Measurements from ENCODE around the gene PSTPIP1.

PSTPIP1 gene

GRCh38 chr15:77030048-77030927, 35.4 kb downstream of the PSTPIP1 start:
- no peak overlapping the region for H3K4me3 ChIP-seq (ENCODE audit: low read depth, low read length)
- peak; percentile 55 for DNase-seq (ENCODE audit: low read depth)
- TF ChIP-seq MYC (IDR thresholded peaks at IDR 0.05; ENCODE audit: low read depth, low read length) (no peak), CTCF (IDR thresholded peaks at IDR 0.05; ENCODE audit: low read depth, low read length) (no peak), MAX (IDR thresholded peaks at IDR 0.05; ENCODE audit: low read depth, low read length) (no peak), POLR2A (IDR thresholded peaks at IDR 0.05; ENCODE audit: extremely low read depth, insufficient read length) (no peak)

DNA sequence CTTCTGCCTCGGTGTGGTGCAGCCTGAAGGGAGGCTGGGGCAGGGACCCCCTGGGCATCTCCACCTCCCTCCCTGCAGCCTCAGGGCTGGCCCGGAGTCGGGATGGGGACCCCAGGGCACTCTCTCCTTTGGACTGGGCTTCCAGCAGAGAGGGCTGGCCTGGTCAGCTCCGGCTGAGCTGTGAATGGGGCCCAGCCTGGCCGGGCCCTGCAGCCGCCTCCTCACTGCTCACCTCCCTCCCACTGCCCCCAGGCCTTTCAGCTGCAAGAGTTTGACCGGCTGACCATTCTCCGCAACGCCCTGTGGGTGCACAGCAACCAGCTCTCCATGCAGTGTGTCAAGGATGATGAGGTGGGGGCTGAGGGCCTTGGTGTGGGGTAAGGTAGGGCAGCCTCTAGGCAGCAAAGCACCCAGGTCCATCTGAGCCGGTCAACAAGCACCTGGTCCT, 36.0 kb downstream of the PSTPIP1 start:
- no peak for TF ChIP-seq MYC (IDR thresholded peaks at IDR 0.05; ENCODE audit: low read depth, low read length)
- TF ChIP-seq CTCF (IDR thresholded peaks at IDR 0.05; ENCODE audit: low read depth, low read length), result no peak
- TF ChIP-seq MAX (IDR thresholded peaks at IDR 0.05; ENCODE audit: low read depth, low read length), result no peak
- TF ChIP-seq POLR2A (IDR thresholded peaks at IDR 0.05; ENCODE audit: extremely low read depth, insufficient read length), result no peak
- no peak for DNase-seq (ENCODE audit: low read depth)
- H3K4me3 ChIP-seq (ENCODE audit: low read depth, low read length), result no peak overlapping the region

DNA sequence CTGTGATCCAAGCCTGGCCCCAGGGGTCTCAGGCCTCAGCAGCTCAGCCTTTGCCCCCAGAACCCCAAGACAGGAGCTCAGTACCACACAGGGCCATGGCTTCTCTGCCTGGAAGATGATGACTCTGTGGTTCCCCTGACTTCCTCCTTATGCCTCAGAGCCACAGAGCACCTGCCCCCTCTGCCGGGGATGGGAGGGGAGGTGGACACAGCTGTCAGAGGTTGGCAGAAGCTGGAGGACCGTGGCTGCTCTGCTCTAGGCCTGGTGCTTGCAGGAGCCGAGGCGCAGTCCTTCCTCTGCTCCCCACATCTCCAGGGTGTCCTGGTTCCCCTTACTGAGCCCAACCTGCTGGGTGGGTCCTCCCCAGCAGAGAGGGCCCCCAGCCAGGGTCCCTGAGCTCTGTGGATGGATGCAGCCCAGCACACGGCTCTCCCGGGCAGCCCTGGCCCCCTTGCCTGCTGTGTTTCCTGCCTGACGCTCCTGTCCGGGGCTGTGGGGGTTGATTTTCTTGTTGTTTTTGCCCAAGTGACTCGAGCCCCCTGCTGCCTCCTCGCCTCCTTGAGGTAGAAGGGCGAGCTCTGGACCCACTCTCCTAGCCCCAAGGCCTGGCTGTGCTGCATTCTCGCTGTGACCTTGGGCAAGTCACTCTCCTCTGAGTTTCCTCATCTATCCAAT, 36.6 kb downstream of the PSTPIP1 start:
- peak; percentile 80 for DNase-seq (ENCODE audit: low read depth)
- H3K4me3 ChIP-seq (ENCODE audit: low read depth, low read length), result no peak overlapping the region
- TF ChIP-seq MAX (IDR thresholded peaks at IDR 0.05; ENCODE audit: low read depth, low read length) (peak; percentile 33; the same call in 1 of the 2 replicates), POLR2A (IDR thresholded peaks at IDR 0.05; ENCODE audit: extremely low read depth, insufficient read length) (no peak), MYC (IDR thresholded peaks at IDR 0.05; ENCODE audit: low read depth, low read length) (peak; percentile 12; the same call in 1 of the 2 replicates), CTCF (IDR thresholded peaks at IDR 0.05; ENCODE audit: low read depth, low read length) (peak; percentile 29)

DNA sequence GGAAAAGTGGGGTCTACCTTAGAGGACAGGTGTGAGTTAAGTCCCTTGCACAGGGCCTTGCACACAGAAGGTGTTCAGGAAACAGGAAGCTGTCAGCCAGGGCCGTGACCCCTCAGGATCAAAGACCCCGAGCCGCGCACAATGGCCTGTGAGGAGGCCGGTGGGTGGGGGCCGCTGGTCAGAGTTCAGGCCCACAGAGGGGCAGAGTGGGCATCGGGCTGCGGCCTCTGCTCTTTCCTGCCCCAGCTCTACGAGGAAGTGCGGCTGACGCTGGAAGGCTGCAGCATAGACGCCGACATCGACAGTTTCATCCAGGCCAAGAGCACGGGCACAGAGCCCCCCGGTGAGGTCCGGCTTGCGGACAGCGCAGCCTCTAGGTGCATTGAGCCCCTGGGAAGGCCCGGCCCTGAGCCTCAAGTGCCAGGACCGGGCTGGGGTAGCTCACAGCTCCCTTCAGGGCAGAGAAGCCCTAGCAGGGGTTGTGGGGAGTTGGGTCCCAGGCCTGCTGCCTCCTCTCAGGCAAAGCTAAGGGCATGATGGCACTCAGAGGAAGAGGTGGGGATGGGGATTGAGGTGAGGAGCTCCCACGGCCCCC, 37.2 kb downstream of the PSTPIP1 start:
- peak; percentile 5 for DNase-seq (ENCODE audit: low read depth)
- TF ChIP-seq MAX (IDR thresholded peaks at IDR 0.05; ENCODE audit: low read depth, low read length) (no peak), MYC (IDR thresholded peaks at IDR 0.05; ENCODE audit: low read depth, low read length) (no peak), POLR2A (IDR thresholded peaks at IDR 0.05; ENCODE audit: extremely low read depth, insufficient read length) (no peak), CTCF (IDR thresholded peaks at IDR 0.05; ENCODE audit: low read depth, low read length) (no peak)
- H3K4me3 ChIP-seq (ENCODE audit: low read depth, low read length), result no peak overlapping the region

- DNase-seq (ENCODE audit: low read depth), result no peak
- no peak overlapping the region for H3K4me3 ChIP-seq (ENCODE audit: low read depth, low read length)
- TF ChIP-seq MAX (IDR thresholded peaks at IDR 0.05; ENCODE audit: low read depth, low read length) (no peak), MYC (IDR thresholded peaks at IDR 0.05; ENCODE audit: low read depth, low read length) (no peak), CTCF (IDR thresholded peaks at IDR 0.05; ENCODE audit: low read depth, low read length) (no peak), POLR2A (IDR thresholded peaks at IDR 0.05; ENCODE audit: extremely low read depth, insufficient read length) (no peak)
These were observed 37.9 kb downstream of the PSTPIP1 start for GRCh38 chr15:77032647-77033416.

Measured in NB4 (cell line).